H1 (cell line): ENCODE data around the gene ARID2. TPM values are rescaled to one million over a fixed set of nuclear protein-coding genes. Genes with fewer than 3 reads are reported as not detected.

Experiments used
- HDAC2 ChIP-seq, 2 experiments: fragments of 300-600 bp in 1 of 2; sonication (generic) in 1 of 2; IDR thresholded peaks; 2 replicates each; pipeline ENCODE4 v1.6.1; 2011 to 2012; ENCODE audit warnings: low read depth in 2 of 2, low read length in 2 of 2, mild to moderate bottlenecking in 2 of 2, moderate library complexity in 2 of 2, borderline replicate concordance in 1 of 2, inconsistent platforms in 1 of 2
- RBBP5 ChIP-seq: IDR thresholded peaks from 2 replicates; pipeline ENCODE4 v1.7.1; 2012; ENCODE audit warnings: low read depth, mild to moderate bottlenecking, inconsistent platforms, low read length, moderate library complexity, borderline replicate concordance
- SIX5 ChIP-seq: IDR thresholded peaks from 2 replicates; pipeline ENCODE4 v1.6.1; 2011; ENCODE audit warnings: mild to moderate bottlenecking, low read depth, low read length
- polyA plus RNA-seq, 7 experiments: library from polyadenylated mRNA; depleted of rRNA in 3 of 7; stranded (reverse) in 5 of 7; unstranded in 2 of 7; fragments of >200 nt in 5 of 7; fragments of 200-250 nt in 2 of 7; gene quantifications; 1 replicate in 5 of 7; 2 replicates in 1 of 7; 4 replicates in 1 of 7; pipeline versions ENCODE4 v1.2.1 to v1.2.3, GENCODE V29; 2011 to 2013; ENCODE audit warnings: missing spikeins in 2 of 7, mixed read lengths in 2 of 7
- total RNA-seq: library from RNA; stranded (reverse); fragmentation: NEBNext Ultra II Directional; extraction: Animal tissue kit (Norgen Biotek cat#: 25700); gene quantifications from 2 replicates; pipeline ENCODE4 v1.2.1, GENCODE V29; 2021
- TF ChIP-seq, protein P1 (sequence below): IDR thresholded peaks from 2 replicates; pipeline ENCODE4 v1.6.1; 2011; ENCODE audit warnings: low read depth, mild to moderate bottlenecking, low read length; ENCODE audit not compliant: insufficient read depth

The ARID2 gene
- total and polyA plus RNA-seq, 2 of the 8 experiments (the other 6 are each of a cell fraction or from before 2014, with no cell fraction given), result 32.0 to 45.2 TPM

DNA sequence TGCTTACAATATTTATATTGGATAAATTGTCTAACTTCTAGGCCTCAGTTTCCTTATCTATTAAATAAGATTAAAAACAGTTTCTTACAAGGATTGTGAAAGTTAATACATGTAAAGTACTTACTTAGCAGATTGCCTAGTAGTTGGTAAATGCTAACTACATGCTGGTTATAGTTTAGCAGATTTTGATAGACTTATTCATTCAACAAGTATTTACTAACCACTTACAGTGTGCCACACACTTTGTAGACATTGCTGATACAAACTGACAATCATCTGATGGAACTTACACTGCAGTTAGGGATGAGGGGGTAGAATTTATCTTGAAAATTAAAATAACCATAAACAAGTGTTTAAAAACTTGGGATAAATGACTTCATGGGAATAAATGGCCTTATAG, 50.4 kb downstream of the ARID2 start (continued):
- TF ChIP-seq RBBP5 (no peak), SIX5 (no peak), HDAC2 (IDR thresholded peaks at IDR 0.05; ENCODE audit: borderline replicate concordance in 1 of 2, low read depth in 2 of 2, low read length in 2 of 2) (no peak)
- TF ChIP-seq, protein P1, sequence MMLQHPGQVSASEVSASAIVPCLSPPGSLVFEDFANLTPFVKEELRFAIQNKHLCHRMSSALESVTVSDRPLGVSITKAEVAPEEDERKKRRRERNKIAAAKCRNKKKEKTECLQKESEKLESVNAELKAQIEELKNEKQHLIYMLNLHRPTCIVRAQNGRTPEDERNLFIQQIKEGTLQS, result no peak
